Gastroesophageal sphincter (tissue), 4 donors: ENCODE measurements around the gene GNG12. TPM values are rescaled to one million over a fixed set of nuclear protein-coding genes. Genes with fewer than 3 reads are reported as not detected.

Experiments
- ATAC-seq: fragments of 150-250 bp; one replicate; pipeline ENCODE4 v1.9.1; 2016; ENCODE audit warnings: mild to moderate bottlenecking, moderate library complexity
- H3K27ac ChIP-seq, 4 donors: fragments of 200-600 bp; sonication (generic) in 3 of 4; 1 replicate in 3 of 4; 2 replicates in 1 of 4; pipeline ENCODE4 v1.5.1; 2016 to 2019
- H3K27me3 ChIP-seq: fragments of 200-600 bp; sonication (generic); one replicate; pipeline ENCODE4 v1.5.1; 2019
- H3K36me3 ChIP-seq, 2 donors: fragments of 200-600 bp; sonication (generic); one replicate each; pipeline ENCODE4 v1.5.1; 2019; ENCODE audit warnings: control low read depth in 1 of 2
- H3K4me1 ChIP-seq, 3 donors: fragments of 200-600 bp; sonication (generic); 1 replicate in 2 of 3; 2 replicates in 1 of 3; pipeline ENCODE4 v1.5.1; 2016 to 2019; ENCODE audit warnings: control low read depth in 2 of 3
- H3K4me3 ChIP-seq, 2 donors: fragments of 200-600 bp; sonication (generic); one replicate each; pipeline ENCODE4 v1.5.1; 2019; ENCODE audit warnings: mild to moderate bottlenecking in 1 of 2, moderate library complexity in 1 of 2
- H3K9me3 ChIP-seq, 3 donors: fragments of 200-600 bp; sonication (generic); one replicate each; pipeline ENCODE4 v1.5.1; 2017 to 2019; ENCODE audit warnings: control low read depth in 2 of 3
- EP300 ChIP-seq: sonication (generic); formaldehyde crosslinking; IDR thresholded peaks from one replicate; pipeline ENCODE4 v1.6.1; 2017; ENCODE audit warnings: antibody characterized with exemption, mild to moderate bottlenecking
- POLR2A ChIP-seq, 2 donors: fragments of 450-650 bp; IDR thresholded peaks; one replicate each; pipeline ENCODE4 v1.6.1; 2017; ENCODE audit warnings: antibody characterized with exemption in 2 of 2, mild to moderate bottlenecking in 2 of 2, moderate library complexity in 1 of 2
- POLR2AphosphoS5 ChIP-seq: sonication (generic); formaldehyde crosslinking; IDR thresholded peaks from one replicate; pipeline ENCODE4 v1.6.1; 2017; ENCODE audit warnings: antibody characterized with exemption
- WGBS, 2 donors: methylation state at CpG; one replicate each; pipeline ENCODE4 v1.1.5; 2018; ENCODE audit warnings: low coverage in 1 of 2; 5-methylcytosine and 5-hydroxymethylcytosine counted together
- total RNA-seq, 4 donors: library from RNA; depleted of rRNA; stranded (reverse); fragments of >200 nt; gene quantifications; one replicate each; pipeline ENCODE4 v1.1.0, GENCODE V29; 2016
- TF ChIP-seq, protein P1 (sequence below), 4 experiments: fragments of 200-600 bp in 2 of 4; fragments of 450-650 bp in 2 of 4; sonication (generic) in 1 of 4; IDR thresholded peaks; one replicate each; pipeline ENCODE4 v1.5.1; 2017 to 2019; ENCODE audit warnings: antibody characterized with exemption in 4 of 4, mild to moderate bottlenecking in 2 of 4, moderate library complexity in 2 of 4

Gene GNG12
- total RNA-seq, 4 donors from 2014 or later, result 135 to 175 (median 149) TPM

GRCh38 chr1:67804710-67805109 is 28.6 kb downstream of the GNG12 start:
- H3K36me3 ChIP-seq, result peaks cover 0 to 3% of the 10 kb centered on the region in 2 donors
- H3K27ac ChIP-seq, result no peak overlapping the region
- H3K9me3 ChIP-seq, result no peaks in the 10 kb centered on the region
- H3K27me3 ChIP-seq, result no peaks in the 10 kb centered on the region
- ATAC-seq, result no peak
- 68 to 79% methylated on average over 2 of the region's 2 CpGs for WGBS, 2 donors
- H3K4me1 ChIP-seq, result peaks cover 9 to 52% (median 13%) of the 10 kb centered on the region in 3 donors
- H3K4me3 ChIP-seq, result no peak overlapping the region
- TF ChIP-seq EP300 (no peak), POLR2AphosphoS5 (no peak), POLR2A (IDR thresholded peaks at IDR 0.05) (no peak)
- TF ChIP-seq, protein P1, sequence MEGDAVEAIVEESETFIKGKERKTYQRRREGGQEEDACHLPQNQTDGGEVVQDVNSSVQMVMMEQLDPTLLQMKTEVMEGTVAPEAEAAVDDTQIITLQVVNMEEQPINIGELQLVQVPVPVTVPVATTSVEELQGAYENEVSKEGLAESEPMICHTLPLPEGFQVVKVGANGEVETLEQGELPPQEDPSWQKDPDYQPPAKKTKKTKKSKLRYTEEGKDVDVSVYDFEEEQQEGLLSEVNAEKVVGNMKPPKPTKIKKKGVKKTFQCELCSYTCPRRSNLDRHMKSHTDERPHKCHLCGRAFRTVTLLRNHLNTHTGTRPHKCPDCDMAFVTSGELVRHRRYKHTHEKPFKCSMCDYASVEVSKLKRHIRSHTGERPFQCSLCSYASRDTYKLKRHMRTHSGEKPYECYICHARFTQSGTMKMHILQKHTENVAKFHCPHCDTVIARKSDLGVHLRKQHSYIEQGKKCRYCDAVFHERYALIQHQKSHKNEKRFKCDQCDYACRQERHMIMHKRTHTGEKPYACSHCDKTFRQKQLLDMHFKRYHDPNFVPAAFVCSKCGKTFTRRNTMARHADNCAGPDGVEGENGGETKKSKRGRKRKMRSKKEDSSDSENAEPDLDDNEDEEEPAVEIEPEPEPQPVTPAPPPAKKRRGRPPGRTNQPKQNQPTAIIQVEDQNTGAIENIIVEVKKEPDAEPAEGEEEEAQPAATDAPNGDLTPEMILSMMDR (IDR thresholded peaks at IDR 0.05), result no peak

GRCh38 chr1:67803380-67804279 is 29.6 kb downstream of the GNG12 start:
- Histone ChIP-seq H3K27me3 (no peaks in the 10 kb centered on the region), H3K9me3 (no peaks in the 10 kb centered on the region), H3K4me3 (no peak overlapping the region), H3K4me1 (peaks cover 9 to 58% (median 13%) of the 10 kb centered on the region in 3 donors), H3K36me3 (peaks cover 0 to 3% of the 10 kb centered on the region in 2 donors), H3K27ac (no peak overlapping the region)
- ATAC-seq, result no peak
- WGBS, 2 donors, result 70 to 76% methylated on average over 5 to 7 of the region's 7 CpGs
- no peak for TF ChIP-seq EP300
- TF ChIP-seq POLR2A (IDR thresholded peaks at IDR 0.05), result no peak
- TF ChIP-seq POLR2AphosphoS5, result no peak
- TF ChIP-seq, protein P1 (IDR thresholded peaks at IDR 0.05), result no peak

- H3K4me3 ChIP-seq, result no peak overlapping the region
- no peak for ATAC-seq
- no peak overlapping the region for H3K27ac ChIP-seq
- H3K9me3 ChIP-seq, result no peaks in the 10 kb centered on the region
- no peak for TF ChIP-seq POLR2AphosphoS5
- TF ChIP-seq, protein P1 (IDR thresholded peaks at IDR 0.05), result no peak
- TF ChIP-seq POLR2A (IDR thresholded peaks at IDR 0.05), result no peak
- no peak for TF ChIP-seq EP300
- H3K36me3 ChIP-seq, result peaks cover 0 to 3% of the 10 kb centered on the region in 2 donors
- H3K27me3 ChIP-seq, result no peaks in the 10 kb centered on the region
- H3K4me1 ChIP-seq, result peaks cover 7 to 51% (median 13%) of the 10 kb centered on the region in 3 donors
- WGBS, 2 donors, result 48 to 75% methylated on average over 2 of the region's 3 CpGs
Measured at GRCh38 chr1:67802565-67802964, 30.7 kb downstream of the GNG12 start.

DNA sequence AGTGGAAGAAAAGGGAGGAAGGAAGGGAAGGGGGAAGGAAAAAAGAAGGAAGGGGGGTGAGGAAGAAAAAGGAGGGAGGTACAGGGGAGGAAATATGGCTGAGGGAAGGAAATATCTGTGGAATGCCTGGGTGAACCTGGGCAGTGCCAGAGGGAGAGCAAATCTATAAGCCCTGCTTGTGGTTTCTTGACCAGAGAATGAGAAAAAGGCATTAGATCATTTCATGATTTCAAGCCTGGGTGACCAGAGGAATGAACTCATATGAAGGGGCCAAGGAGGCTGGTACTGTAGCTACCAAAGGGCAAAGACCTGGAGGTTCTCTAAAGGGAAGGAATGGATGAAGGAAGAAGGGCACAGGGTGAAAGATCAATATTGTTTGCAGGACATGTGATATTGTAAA is 31.4 kb downstream of the GNG12 start:
- TF ChIP-seq, protein P1 (IDR thresholded peaks at IDR 0.05), result no peak
- no peak for TF ChIP-seq POLR2AphosphoS5
- TF ChIP-seq EP300, result no peak
- no peak for TF ChIP-seq POLR2A (IDR thresholded peaks at IDR 0.05)
- Histone ChIP-seq H3K27ac (no peak overlapping the region), H3K4me1 (peaks cover 7 to 51% (median 13%) of the 10 kb centered on the region in 3 donors), H3K27me3 (no peaks in the 10 kb centered on the region), H3K4me3 (no peak overlapping the region), H3K36me3 (peaks cover 0 to 3% of the 10 kb centered on the region in 2 donors), H3K9me3 (no peaks in the 10 kb centered on the region)
- no peak for ATAC-seq
